Measurements from ENCODE around the gene RADIL.
A peak's percentile ranks its signal among the peaks of the same experiment; 100 is the strongest.
"Not testable (repeated sequence)": the region's sequence is repeated elsewhere in the genome, so short reads cannot be mapped to it uniquely, and the experiment has no call there.

The RADIL gene, protein sequence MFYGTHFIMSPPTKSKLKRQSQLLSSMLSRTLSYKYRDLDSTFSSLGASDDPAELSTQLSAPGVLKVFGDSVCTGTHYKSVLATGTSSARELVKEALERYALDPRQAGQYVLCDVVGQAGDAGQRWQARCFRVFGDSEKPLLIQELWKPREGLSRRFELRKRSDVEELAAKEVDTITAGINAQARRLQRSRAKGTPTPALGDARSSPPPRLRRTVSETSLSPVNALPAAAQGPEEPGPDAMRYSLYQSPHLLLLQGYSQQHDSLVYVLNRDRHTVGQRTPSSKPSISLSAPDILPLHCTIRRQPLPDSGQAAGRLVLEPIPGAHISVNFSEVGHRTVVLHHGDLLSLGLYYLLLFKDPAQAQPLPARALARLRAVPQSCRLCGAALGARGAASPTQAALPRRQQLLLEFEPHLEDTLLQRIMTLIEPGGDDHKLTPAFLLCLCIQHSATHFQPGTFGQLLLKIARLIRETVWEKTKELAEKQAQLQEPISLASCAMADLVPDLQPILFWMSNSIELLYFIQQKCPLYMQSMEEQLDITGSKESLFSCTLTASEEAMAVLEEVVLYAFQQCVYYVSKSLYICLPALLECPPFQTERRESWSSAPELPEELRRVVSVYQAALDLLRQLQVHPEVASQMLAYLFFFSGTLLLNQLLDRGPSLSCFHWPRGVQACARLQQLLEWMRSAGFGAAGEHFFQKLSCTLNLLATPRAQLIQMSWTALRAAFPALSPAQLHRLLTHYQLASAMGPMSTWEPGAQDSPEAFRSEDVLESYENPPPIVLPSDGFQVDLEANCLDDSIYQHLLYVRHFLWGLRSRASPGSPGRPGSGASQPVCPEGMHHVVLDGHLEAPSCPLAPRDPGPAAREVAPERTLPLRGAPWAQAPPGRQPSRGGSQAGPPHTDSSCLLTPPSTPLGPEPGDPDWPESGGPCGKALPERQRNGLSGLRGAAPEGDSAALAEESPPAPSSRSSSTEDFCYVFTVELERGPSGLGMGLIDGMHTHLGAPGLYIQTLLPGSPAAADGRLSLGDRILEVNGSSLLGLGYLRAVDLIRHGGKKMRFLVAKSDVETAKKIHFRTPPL

DNA sequence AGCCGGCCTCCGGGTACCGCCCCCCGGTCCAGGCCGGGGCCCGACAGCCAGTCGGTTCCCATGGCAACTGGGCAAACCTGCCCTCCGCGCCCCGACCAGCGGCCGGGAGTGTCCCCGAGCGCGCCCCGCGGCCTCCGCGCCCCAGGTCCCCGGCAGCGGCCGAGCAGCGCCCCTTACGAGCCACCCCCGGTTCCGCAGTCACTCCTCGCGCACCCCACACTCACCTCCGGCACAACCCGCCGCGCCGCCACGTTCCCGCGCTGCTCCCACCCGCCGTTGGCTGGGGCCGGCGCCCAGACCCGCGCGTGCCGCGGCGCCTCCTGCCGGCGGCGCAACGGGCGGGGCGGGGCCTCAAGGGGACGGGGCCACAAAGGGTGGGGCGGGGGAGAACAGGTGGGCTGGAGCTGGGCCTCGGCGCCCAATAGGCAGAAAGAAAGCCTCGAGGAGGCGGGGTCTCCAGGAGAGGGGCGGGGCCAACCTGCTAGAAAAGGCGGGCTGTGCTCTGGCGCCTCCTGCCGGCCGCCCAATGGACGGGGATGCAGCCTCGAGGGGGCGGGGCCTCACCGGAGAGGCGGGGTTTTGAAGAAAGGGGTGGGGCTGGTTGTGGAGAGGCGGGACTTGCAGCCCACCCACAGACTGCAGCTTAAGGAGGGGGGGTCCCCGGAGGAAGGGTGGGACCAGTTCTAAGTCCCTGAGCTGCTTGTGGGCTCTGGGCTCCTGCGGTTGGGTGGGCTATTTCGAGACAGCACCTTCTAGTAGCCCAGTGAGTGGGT is at the start of gene RADIL:
Gene RADIL (minus strand): TSS at position 345 of the 773 bp plus-strand sequence. CDS start 5,577 bp downstream, outside the sequence.
- peak; percentile 67 for DNase-seq

DNA sequence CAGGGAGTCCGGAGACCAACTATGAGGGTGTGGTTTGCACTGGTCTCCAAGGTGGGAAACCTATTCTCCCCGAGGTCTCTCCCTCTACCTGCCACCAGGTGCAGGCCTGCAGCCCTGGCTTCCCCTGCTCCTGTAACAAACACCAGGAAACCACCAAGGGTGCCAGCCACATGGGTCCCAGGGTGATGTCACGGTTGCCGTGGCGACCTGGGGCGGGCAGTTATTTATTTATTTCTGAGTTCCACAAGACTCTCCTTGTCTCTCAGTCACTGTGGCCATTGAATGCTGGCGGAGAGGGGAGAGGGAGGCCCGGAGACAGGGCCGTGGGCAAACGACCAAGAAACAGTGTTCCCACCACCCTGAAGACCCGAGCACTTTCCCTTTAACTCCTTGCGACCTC is 48.4 kb upstream of the RADIL start:
- DNase-seq: no peak

- DNase-seq: no peak
Measured at GRCh38 chr7:4929005-4929404, 45.5 kb upstream of the RADIL start.

DNA sequence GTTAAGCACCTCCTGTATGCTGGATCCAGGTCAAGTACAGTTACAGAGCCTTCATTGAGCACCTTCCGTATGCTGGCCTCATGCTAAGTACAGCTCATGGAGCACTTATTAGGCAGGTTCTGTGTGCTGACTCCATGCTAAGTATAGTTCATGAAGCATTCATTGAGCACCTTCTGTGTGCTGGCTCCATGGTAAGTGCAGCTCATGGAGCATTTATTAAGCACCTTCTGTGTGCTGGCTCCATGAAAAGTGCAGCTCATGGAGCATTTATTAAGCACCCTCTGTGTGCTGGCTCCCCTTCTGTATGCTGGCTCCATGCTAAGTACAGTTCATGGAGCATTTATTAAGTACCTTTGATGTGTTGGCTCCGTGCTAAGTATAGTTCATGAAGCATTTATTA is 44.9 kb upstream of the RADIL start:
- no peak for DNase-seq

- no peak for DNase-seq
Measured at GRCh38 chr7:4919969-4920766, 36.7 kb upstream of the RADIL start.

GRCh38 chr7:4916113-4916512 is 32.6 kb upstream of the RADIL start:
- no peak for DNase-seq

GRCh38 chr7:4911111-4911828 is 27.8 kb upstream of the RADIL start:
- DNase-seq: no peak

GRCh38 chr7:4906682-4907081 is 23.2 kb upstream of the RADIL start:
- DNase-seq: no peak

DNA sequence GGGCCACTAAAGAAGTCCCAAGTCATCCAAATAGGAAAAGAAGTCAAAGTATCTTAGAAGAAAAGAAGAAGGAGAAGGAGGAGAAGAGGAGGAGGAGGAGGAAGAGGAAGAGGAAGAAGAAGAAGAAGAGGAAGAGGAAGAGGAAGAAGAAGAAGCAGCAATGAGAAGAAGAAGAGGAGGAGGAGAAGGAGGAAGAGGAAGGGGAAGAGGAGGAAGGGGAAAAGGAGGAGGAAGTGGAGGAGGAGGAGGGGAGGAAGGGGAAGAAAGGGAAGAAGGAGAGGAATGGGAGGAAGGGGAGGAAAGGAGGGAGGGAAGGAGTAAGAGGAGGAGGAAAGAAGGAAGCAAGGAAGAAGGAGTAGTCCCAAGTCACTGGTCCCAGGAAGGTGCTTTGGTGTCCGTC is 21.7 kb upstream of the RADIL start:
- no peak for DNase-seq

DNA sequence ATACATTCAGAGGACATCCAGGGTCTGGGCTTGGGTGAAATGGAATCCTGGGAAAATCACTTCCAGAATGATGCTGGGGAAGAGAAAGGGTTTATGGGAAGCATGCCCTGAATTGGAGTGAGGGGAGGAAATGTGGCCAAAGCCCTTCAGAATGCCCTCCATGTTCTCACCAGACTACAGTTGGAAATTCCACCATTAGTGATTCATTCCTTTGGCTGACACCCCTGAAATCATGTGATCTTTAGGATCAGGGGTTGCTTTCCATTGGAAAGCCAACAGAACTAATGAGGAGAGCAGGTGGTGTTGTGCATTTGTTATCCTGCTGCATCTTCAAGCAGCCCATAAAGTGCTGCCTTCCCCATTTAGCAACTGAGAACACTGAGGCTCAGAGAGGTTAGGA is 20.8 kb upstream of the RADIL start:
- no peak for DNase-seq

DNA sequence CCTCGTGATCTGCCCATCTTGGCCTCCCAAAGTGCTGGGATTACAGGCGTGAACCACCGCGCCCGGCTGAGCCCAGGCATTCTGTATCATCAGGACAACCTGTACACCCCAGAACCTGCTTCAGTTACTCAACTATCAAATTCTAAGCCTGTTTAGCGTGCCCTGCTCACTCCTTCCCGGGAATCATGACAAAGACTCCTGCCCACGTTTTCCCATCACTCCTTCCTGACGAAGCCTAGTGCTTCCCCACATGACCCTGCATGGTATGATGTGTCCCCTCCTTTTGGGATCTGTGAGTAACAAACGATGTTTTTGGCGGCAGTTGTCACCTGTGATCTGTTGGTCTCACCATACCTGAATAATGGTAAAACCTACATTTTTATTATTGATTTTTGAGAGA is 12.2 kb upstream of the RADIL start:
- DNase-seq: no peak

DNA sequence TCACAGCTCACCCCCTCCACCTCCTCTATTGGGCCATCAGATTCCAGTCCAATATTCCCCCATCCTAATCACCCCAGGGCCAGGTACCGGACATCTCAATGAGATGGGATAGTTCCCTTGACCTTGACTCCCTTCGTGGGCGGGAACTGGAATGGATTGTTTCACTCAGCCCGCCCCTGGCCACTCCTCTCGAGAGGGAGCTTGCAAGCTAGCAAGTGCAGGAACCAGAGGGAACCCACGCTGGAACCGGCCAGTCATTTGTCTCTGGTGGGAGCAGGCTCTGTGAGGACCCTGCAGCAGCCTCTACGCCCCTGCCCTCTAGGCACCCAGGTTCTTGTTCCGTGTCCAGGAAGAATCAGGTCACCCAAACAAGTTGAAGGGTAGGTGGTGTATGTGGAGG is 11.0 kb upstream of the RADIL start:
- DNase-seq: no peak

DNA sequence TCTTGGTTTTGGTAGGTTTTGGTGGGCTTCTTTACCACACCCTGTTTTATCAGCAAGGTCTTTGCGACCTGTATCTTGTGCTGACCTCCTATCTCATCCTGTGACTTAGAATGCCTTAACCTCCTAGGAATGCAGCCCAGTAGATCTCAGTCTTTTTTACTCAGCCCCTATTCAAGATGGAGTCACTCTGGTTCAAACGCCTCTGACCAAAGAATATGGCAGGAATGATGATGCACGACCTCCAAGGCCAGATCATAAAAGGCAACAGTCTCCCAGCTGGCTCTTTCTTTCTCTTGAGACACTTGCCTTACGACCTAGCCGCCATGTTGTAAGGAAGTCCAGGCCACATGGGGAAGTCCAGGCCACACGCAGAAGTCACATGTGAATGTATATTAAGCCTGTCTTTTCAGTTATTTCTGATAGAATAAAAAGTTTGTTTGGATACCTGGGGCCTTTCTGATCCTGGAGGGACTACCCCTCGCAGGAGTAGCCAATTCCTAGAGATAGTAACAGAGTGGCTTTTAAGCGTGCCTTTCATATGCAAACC is 10.5 kb upstream of the RADIL start:
- no peak for DNase-seq

DNA sequence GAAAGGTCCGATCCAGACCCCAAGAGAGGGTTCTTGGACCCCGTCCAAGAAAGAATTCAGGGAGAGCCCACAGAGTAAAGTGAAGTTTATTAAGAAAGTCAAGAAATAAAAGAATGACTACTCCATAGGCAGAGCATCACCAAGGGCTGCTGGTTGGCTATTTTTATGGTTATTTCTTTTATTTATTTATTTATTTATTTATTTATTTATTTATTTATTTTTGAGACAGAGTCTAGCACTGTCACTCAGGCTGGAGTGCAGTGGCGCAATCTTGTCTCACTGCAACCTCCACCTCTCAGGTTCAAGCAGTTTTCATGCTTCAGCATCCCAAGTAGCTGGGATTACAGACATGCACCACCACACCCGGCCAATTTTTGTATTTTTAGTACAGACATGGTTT is 9.7 kb upstream of the RADIL start:
- DNase-seq: not testable (repeated sequence)

DNA sequence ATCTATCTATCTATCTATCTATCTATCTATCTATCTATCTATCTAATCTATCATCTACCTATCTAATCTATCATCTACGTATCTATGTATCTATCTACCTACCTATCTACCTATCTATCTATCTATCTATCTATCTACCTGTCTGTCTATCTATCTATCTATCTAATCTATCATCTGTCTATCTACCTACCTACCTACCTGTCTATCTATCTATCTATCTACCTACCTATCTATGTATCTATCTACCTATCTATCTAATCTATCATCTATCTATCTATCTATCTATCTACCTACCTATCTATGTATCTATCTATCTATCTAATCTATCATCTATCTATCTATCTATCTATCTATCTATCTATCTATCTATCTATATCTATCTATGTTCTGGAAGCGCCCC is 8.0 kb upstream of the RADIL start:
- DNase-seq: not testable (repeated sequence)

GRCh38 chr7:4889682-4890081 is 6.2 kb upstream of the RADIL start:
- DNase-seq: no peak

DNA sequence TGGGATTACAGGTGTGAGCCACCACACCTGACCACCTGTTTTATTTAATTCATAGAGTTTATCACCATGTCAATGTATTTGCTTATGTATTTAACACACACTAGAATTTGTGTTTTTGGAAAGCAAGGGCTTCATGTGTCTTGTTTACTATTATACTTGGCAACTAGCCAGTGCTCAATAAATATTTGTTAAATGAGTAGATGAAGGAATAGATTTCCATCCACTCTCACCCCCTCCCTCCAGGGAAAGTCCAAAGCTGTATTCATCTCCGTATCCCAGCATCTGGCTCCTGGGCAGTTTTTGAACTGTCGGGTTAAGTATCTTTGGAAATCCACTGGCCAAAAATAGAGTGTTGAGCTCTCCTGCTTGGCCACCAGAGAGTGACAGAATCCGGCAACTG is 4.6 kb upstream of the RADIL start:
- DNase-seq: no peak

GRCh38 chr7:4886671-4887070 is 3.2 kb upstream of the RADIL start:
- DNase-seq: no peak

DNA sequence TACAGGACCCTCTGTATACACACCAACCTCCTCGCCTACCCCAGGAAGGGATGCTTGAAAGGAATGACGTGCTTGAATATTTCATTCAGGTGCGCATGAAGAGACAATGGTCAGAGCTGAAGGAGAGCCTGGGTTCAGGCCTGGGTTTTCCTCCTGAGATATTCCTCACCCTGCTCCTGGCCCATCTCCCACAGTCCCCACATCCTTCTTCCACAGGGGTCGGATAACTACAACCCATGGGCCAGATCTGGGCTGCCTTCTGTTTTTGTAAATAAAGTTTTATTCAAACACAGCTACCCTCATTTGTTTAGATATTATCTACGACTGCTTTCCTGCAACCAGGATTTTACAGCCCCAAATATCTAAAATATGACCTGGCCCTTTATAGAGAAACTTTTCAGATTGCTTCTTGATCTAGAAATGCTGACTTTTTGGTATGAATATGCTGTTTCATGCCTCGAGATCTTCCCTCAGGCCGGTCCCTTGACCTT is 1.8 kb upstream of the RADIL start:
- no peak for DNase-seq

DNA sequence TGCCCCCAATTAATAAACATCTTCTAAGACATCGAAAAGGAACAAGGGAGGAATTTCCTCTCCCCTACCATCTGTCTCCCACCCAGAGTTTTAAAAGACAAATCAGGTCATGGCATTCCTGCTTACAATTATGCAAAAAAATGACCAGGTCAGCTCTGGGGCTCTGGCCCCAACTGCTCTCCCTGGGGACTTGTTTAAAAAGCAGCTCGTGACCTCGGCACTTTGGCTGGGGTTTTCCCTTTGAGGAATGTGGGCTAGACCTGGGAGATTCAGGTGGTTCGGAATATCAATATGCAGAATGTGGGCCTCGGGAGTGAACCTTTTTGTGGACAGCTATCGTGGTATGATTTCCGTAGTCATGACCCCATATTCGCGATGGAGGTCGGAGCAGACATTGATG is 648 bp upstream of the RADIL start:
- DNase-seq: no peak

- DNase-seq: no peak
Measured at GRCh38 chr7:4883033-4883371, 514 bp downstream of the RADIL start.

Data from NCI-H187 treated with DMSO at 0.1 percent for 48 hours (cell line).